ENCODE results near the gene FBXL19.

- TF ChIP-seq TAF1 (conservative IDR thresholded peaks at IDR 0.05) (no peak), JUND (IDR thresholded peaks at IDR 0.05) (no peak), GABPA (IDR thresholded peaks at IDR 0.05 in 1 of 2, conservative IDR thresholded peaks at IDR 0.05 in 1 of 2) (no peak), YY1 (IDR thresholded peaks at IDR 0.05) (no peak), SP1 (IDR thresholded peaks at IDR 0.05) (no peak)
- TF ChIP-seq, protein P1, sequence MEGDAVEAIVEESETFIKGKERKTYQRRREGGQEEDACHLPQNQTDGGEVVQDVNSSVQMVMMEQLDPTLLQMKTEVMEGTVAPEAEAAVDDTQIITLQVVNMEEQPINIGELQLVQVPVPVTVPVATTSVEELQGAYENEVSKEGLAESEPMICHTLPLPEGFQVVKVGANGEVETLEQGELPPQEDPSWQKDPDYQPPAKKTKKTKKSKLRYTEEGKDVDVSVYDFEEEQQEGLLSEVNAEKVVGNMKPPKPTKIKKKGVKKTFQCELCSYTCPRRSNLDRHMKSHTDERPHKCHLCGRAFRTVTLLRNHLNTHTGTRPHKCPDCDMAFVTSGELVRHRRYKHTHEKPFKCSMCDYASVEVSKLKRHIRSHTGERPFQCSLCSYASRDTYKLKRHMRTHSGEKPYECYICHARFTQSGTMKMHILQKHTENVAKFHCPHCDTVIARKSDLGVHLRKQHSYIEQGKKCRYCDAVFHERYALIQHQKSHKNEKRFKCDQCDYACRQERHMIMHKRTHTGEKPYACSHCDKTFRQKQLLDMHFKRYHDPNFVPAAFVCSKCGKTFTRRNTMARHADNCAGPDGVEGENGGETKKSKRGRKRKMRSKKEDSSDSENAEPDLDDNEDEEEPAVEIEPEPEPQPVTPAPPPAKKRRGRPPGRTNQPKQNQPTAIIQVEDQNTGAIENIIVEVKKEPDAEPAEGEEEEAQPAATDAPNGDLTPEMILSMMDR (IDR thresholded peaks at IDR 0.05; ENCODE audit: low read depth, low read length, missing input control): no peak
Observed at GRCh38 chr16:30925995-30926811, 2.8 kb downstream of the FBXL19 start.
